NT2/D1 (cell line): ENCODE results near the gene PPP1R36.

ENCODE experiments used
- DNase-seq: peaks from one replicate; pipeline ENCODE4 v3.0.0-alpha.2; 2011; ENCODE audit warnings: low read depth, low spot score
- H3K27me3 ChIP-seq: 2 replicates; pipeline ENCODE4 v1.6.0; 2011; ENCODE audit warnings: mild to moderate bottlenecking; ENCODE audit not compliant: insufficient read length, insufficient read depth
- H3K36me3 ChIP-seq: 2 replicates; pipeline ENCODE4 v1.6.1; 2011; ENCODE audit warnings: mild to moderate bottlenecking, low read length, mixed read lengths; ENCODE audit not compliant: insufficient read depth, insufficient read length
- H3K4me1 ChIP-seq: 2 replicates; pipeline ENCODE4 v1.5.1; 2011; ENCODE audit not compliant: insufficient read depth, insufficient read length
- H3K4me3 ChIP-seq: 2 replicates; pipeline ENCODE4 v1.5.1; 2011; ENCODE audit warnings: low read depth; ENCODE audit not compliant: insufficient read length
- H3K9ac ChIP-seq: 2 replicates; pipeline ENCODE4 v1.6.0; 2011; ENCODE audit warnings: low read depth; ENCODE audit not compliant: insufficient read length
- H3K9me3 ChIP-seq: 2 replicates; pipeline ENCODE4 v1.5.1; 2011; ENCODE audit warnings: mild to moderate bottlenecking, low read length; ENCODE audit not compliant: insufficient read depth
- SUZ12 ChIP-seq: IDR thresholded peaks from 2 replicates; pipeline ENCODE4 v1.6.1; 2011; ENCODE audit not compliant: insufficient read length, insufficient read depth; ENCODE audit errors: extremely low read depth
- YY1 ChIP-seq: IDR thresholded peaks from 2 replicates; pipeline ENCODE4 v1.6.1; 2011; ENCODE audit not compliant: insufficient read length, insufficient read depth
- ZNF274 ChIP-seq: IDR thresholded peaks from 2 replicates; pipeline ENCODE4 v1.6.1; 2011; ENCODE audit warnings: mild to moderate bottlenecking, low read depth, low read length

Gene PPP1R36

GRCh38 chr14:64636208-64636979 is 86.6 kb downstream of the PPP1R36 start:
- Histone ChIP-seq H3K36me3 (no peaks in the 10 kb centered on the region), H3K9me3 (no peaks in the 10 kb centered on the region), H3K9ac (no peak overlapping the region), H3K4me3 (no peak overlapping the region), H3K27me3 (no peaks in the 10 kb centered on the region), H3K4me1 (peaks cover 2% of the 10 kb centered on the region)
- TF ChIP-seq SUZ12, result no peak
- no peak for TF ChIP-seq YY1
- TF ChIP-seq ZNF274, result no peak
- DNase-seq, result peak; percentile 46

DNA sequence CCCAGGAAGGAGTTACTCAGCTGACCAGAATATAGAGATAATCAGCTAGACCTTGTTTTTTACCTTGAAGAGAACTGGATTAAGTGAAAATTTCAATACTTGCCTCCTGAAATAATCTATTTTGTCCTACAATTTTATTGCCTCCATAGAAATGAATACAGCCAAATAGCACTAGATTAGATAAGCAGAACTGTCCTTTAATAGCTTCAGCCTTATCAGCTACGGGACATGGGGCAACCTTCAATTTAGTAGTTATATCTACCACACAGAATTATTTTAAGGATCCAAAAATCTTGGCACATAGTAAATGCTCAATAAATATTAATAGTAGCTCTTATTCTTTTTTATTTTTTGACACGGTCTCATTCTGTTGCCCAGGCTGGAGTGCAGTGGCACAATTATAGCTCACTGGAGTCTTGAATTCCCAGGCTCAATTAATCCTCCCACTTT is 87.2 kb downstream of the PPP1R36 start:
- Histone ChIP-seq H3K27me3 (no peaks in the 10 kb centered on the region), H3K9ac (no peak overlapping the region), H3K4me1 (peaks cover 2% of the 10 kb centered on the region), H3K36me3 (no peaks in the 10 kb centered on the region), H3K9me3 (no peaks in the 10 kb centered on the region), H3K4me3 (no peak overlapping the region)
- no peak for TF ChIP-seq ZNF274
- TF ChIP-seq SUZ12, result no peak
- TF ChIP-seq YY1, result no peak
- no peak for DNase-seq

DNA sequence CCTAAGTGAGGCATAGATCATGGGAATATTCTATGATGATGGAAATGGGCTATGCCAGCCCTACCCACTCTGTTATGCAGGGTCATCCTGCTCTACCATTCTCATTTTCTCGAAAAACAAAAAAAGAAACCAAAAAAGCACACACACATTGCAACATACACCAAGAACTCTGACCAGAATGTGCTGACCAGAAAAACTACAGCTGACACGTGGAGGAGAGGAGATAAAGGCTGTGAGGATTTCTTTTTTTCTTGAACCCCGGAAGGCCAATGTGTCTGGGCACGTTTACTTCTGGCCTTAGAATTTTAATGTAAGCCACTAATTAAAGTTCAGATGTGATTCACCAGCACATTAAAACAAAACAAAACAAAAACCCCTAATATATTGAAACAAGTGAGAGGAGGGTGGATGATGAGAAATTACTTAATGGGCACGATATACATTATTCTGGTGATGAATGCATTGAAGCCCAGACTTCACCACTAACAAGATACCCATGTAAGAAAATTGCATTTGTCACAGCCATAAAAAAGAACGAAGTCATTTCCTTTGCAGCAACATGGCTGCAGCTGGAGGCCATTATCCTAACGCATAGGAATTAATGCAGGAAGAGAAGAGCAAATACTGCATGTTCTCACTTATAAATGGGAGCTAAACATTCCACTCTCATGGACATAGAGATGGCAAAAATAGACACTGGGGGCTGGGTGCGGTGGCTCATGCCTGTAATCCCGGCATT is 88.1 kb downstream of the PPP1R36 start:
- DNase-seq, result no peak
- Histone ChIP-seq H3K9ac (no peak overlapping the region), H3K9me3 (no peaks in the 10 kb centered on the region), H3K4me3 (no peak overlapping the region), H3K27me3 (no peaks in the 10 kb centered on the region), H3K4me1 (peaks cover 2% of the 10 kb centered on the region), H3K36me3 (no peaks in the 10 kb centered on the region)
- TF ChIP-seq YY1, result no peak
- no peak for TF ChIP-seq ZNF274
- TF ChIP-seq SUZ12, result no peak

DNA sequence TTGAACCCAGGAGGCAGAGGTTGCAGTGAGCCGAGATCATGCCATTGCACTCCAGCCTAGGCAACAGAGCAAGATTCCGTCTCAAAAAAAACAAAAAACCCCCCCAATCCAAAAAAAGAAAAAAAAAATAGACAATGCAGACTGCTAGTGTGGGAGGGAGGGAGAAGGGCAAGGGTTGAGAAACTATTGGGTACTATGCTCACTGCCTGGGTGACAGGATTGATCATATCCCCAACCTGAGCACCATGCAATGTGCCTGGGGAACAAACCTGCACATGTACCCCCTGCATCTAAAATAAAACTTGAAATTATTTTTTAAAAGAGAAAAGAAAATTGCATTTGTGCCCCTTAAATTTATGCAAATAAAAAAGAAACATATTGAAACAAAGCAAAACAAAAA is 88.9 kb downstream of the PPP1R36 start:
- Histone ChIP-seq H3K4me3 (no peak overlapping the region), H3K4me1 (peaks cover 2% of the 10 kb centered on the region), H3K36me3 (no peaks in the 10 kb centered on the region), H3K27me3 (no peaks in the 10 kb centered on the region), H3K9me3 (peaks cover 3% of the 10 kb centered on the region), H3K9ac (no peak overlapping the region)
- no peak for DNase-seq
- TF ChIP-seq ZNF274 (no peak), YY1 (no peak), SUZ12 (no peak)
